GM18868 (cell line): ENCODE measurements around the gene OVOL2.

ENCODE experiments used
- ATAC-seq: cut with Tn5 transposase; IDR thresholded peaks from one replicate; pipeline ENCODE4 v1.9.1; 2021; ENCODE audit warnings: mild to moderate bottlenecking, moderate library complexity; ENCODE audit not compliant: unreplicated experiment

The OVOL2 gene

DNA sequence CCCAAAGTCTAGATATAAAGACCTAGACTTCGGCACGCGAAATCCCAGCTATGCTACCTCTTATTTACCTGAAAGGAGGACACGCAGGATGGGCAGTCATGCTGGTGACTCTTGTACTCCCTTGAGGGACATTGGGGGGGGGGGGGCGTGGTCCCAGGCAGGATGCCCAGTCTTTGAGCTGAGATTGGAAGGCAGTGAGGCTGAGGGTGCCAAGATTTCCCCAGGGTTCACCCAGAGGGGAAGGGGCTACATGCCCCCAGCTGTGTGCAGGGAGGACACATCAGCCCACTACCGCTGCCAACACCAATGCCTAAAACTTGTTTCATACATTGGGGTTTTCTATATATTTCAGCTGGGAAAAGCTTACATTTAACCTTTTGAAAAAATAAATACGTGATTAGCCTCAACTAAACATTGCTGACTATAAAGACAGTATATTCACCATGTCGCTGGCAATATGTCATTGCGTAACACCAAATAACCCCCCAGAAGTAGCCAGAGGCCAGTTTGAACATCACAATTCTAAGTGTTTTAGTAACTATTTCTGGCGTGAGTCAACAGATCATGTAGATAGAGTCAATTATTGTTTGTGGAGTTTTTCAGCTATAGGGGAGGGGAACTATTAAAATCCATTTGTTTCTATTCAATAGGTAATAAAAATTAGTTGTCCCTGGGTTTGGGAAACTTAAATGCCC is 67.3 kb downstream of the OVOL2 start:
- ATAC-seq, result no peak

- no peak for ATAC-seq
Observed at GRCh38 chr20:17987988-17988387, 69.7 kb downstream of the OVOL2 start.

DNA sequence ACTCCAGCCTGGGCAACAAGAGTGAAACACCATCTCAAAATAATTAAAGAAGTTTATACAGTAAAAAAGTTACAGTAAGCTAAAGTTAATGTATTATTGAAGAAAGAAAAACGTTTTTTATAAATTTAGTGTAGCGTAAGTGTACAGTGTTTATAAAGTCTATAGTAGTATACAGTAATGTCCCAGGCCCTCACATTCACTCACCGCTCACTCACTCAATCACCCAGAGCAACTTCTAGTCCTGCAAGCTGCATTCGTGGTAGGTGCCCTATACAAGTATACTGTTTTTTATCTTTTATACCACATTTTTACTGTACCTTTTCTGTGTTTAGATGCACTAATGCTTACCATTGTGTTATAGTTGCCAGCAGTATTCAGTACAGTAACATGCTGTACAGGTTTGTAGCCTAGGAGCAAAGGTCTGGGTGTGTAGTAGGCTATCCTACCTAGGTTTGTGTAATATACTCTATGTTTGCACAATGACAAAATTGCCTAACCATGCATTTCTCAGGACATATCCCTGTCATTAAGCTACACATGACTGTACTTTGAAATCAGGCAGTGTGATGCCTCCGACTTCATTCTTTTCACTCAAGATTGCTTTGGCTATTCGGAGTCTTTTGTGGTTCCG is 72.2 kb downstream of the OVOL2 start:
- no peak for ATAC-seq

DNA sequence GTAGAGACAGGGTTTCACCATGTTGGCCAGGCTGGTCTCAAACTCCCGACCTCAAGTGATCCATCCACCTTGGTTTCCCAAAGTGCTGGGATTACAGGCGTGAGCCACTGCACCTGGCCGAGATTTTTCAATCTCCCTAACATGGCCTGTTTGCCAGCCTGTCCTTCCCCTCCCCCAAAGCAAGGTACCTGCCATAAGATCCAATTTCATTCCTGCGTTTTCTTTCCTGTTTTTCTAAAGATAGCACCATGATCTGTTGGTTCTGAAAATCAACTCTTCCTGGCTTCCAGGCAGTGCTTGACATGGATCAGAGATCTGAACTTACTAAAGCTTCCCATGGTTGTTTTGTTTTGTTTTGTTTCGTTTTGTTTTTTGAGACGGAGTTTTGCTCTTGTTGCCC is 81.4 kb downstream of the OVOL2 start:
- no peak for ATAC-seq
